ENCODE results near the gene CEP162. TPM values are rescaled to one million over a fixed set of nuclear protein-coding genes. Genes with fewer than 3 reads are reported as not detected.
"Not testable (repeated sequence)": the region's sequence is repeated elsewhere in the genome, so short reads cannot be mapped to it uniquely, and the experiment has no call there.

Gene CEP162
- total RNA-seq, 2 experiments from 2014 or later = 2.6 to 2.8 TPM

GRCh38 chr6:84135291-84135690 lies 92.2 kb downstream of the CEP162 start:
- H3K9me3 ChIP-seq (ENCODE audit: control insufficient read depth in 1 of 2, insufficient read depth in 1 of 2, low read length in 2 of 2) = peaks cover 0 to 13% of the 10 kb centered on the region in 2 experiments
- ChIA-PET CTCF (no interaction called here), POLR2A (no interaction called here)
- no peak overlapping the region for H3K4me3 ChIP-seq (ENCODE audit: low read length)
- H3K27ac ChIP-seq (ENCODE audit: low read depth in 1 of 2, low read length in 2 of 2) = no peak overlapping the region
- peaks cover 72% of the 10 kb centered on the region for H3K36me3 Mint-ChIP-seq (ENCODE audit: low read depth)
- no peaks in the 10 kb centered on the region for H3K27me3 ChIP-seq (ENCODE audit: control insufficient read depth in 1 of 2, insufficient read depth in 2 of 2, low read length in 2 of 2)
- H3K4me1 ChIP-seq (ENCODE audit: insufficient read depth, low read length) = no peaks in the 10 kb centered on the region
- peaks cover 18% of the 10 kb centered on the region for H3K36me3 ChIP-seq (ENCODE audit: insufficient read depth, low read length)
- H3K4me3 Mint-ChIP-seq = no peak overlapping the region
- no peak overlapping the region for H3K27ac Mint-ChIP-seq
- intact Hi-C loops (cut with DNase I, micrococcal nuclease) = no loop called here
- DNase-seq (no peak), ATAC-seq (ENCODE audit: poor library complexity) (no peak)
- H3K27me3 Mint-ChIP-seq = no peaks in the 10 kb centered on the region
- H3K9me3 Mint-ChIP-seq = no peaks in the 10 kb centered on the region
- H3K4me1 Mint-ChIP-seq (ENCODE audit: low read depth) = no peaks in the 10 kb centered on the region
- no peak for TF ChIP-seq CTCF (IDR thresholded peaks at IDR 0.05)

- H3K4me3 Mint-ChIP-seq; H3K27ac Mint-ChIP-seq; H3K27ac ChIP-seq (ENCODE audit: low read depth in 1 of 2, low read length in 2 of 2); ATAC-seq (ENCODE audit: poor library complexity); H3K4me1 ChIP-seq (ENCODE audit: insufficient read depth, low read length); POLR2A ChIA-PET; H3K4me3 ChIP-seq (ENCODE audit: low read length); DNase-seq; H3K9me3 Mint-ChIP-seq; H3K4me1 Mint-ChIP-seq (ENCODE audit: low read depth); intact Hi-C loops (cut with DNase I, micrococcal nuclease); H3K27me3 ChIP-seq (ENCODE audit: control insufficient read depth in 1 of 2, insufficient read depth in 2 of 2, low read length in 2 of 2); H3K27me3 Mint-ChIP-seq; CTCF ChIA-PET: not testable (repeated sequence)
- Histone ChIP-seq H3K9me3 (ENCODE audit: control insufficient read depth in 1 of 2, insufficient read depth in 1 of 2, low read length in 2 of 2) (peaks cover 0 to 13% of the 10 kb centered on the region in 2 experiments), H3K36me3 (ENCODE audit: insufficient read depth, low read length) (peaks cover 14% of the 10 kb centered on the region)
- peaks cover 53% of the 10 kb centered on the region for H3K36me3 Mint-ChIP-seq (ENCODE audit: low read depth)
These were observed 94.1 kb downstream of the CEP162 start for GRCh38 chr6:84133385-84133784.

DNA sequence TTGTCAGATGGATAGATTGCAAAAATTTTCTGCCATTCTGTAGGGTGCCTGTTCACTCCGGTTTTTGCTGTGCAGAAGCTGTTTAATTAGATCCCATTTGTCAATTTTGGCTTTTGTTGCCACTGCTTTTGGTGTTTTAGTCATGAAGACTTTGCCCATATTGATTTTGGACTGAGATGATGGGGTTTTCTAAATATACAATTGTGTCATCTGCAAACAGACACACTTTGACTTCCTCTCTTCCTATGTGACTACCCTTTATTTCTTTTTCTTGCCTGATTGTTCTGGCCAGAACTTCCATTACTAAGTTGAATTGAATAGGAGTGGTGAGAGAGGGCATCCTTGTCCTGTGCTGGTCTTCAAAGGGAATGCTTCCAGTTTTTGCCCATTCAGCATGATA lies 97.9 kb downstream of the CEP162 start:
- H3K27ac ChIP-seq (ENCODE audit: low read depth in 1 of 2, low read length in 2 of 2); H3K27me3 ChIP-seq (ENCODE audit: control insufficient read depth in 1 of 2, insufficient read depth in 2 of 2, low read length in 2 of 2); H3K4me3 Mint-ChIP-seq; H3K4me1 ChIP-seq (ENCODE audit: insufficient read depth, low read length); CTCF ChIA-PET; H3K27ac Mint-ChIP-seq; H3K4me1 Mint-ChIP-seq (ENCODE audit: low read depth); intact Hi-C loops (cut with DNase I, micrococcal nuclease); ATAC-seq (ENCODE audit: poor library complexity); H3K36me3 ChIP-seq (ENCODE audit: insufficient read depth, low read length); H3K4me3 ChIP-seq (ENCODE audit: low read length); DNase-seq; H3K9me3 Mint-ChIP-seq; H3K27me3 Mint-ChIP-seq: not testable (repeated sequence)
- H3K9me3 ChIP-seq (ENCODE audit: control insufficient read depth in 1 of 2, insufficient read depth in 1 of 2, low read length in 2 of 2) = peaks cover 0 to 13% of the 10 kb centered on the region in 2 experiments
- POLR2A ChIA-PET = interaction anchor here (0.6 kb wide), 1 partner anchor 43 kb away, joined by 3 read pairs; no protein-coding TSS in a partner anchor
- H3K36me3 Mint-ChIP-seq (ENCODE audit: low read depth) = peaks cover 43% of the 10 kb centered on the region

DNA sequence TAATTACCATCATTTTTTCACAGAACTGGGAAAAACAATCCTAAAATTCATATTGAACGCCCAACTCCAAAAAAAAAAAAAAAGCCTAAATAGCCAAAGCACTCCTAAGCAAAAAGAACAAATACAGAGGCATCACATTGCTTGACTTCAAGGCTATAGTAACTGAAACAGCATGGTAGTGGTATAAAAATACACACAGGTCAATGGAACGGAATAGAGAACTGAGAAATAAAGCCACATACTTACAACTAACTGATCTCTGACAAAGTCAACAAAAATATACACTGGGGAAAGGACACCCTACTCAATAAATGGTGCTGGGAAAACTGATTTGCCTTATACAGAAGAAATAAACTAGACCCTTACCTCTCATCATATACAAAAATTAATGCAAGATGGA lies 104.3 kb downstream of the CEP162 start:
- intact Hi-C loops (cut with DNase I, micrococcal nuclease) = no loop called here
- H3K36me3 ChIP-seq (ENCODE audit: insufficient read depth, low read length) = no peaks in the 10 kb centered on the region

More for the DNA sequence above, 104.3 kb downstream of the CEP162 start:
- Mint-ChIP-seq H3K4me3 (no peak overlapping the region), H3K4me1 (ENCODE audit: low read depth) (no peaks in the 10 kb centered on the region), H3K27me3 (no peaks in the 10 kb centered on the region), H3K27ac (no peak overlapping the region), H3K9me3 (peaks cover 5% of the 10 kb centered on the region), H3K36me3 (ENCODE audit: low read depth) (peaks cover 53% of the 10 kb centered on the region)
- ChIA-PET POLR2A (no interaction called here), CTCF (no interaction called here)
- Histone ChIP-seq H3K9me3 (ENCODE audit: control insufficient read depth in 1 of 2, insufficient read depth in 1 of 2, low read length in 2 of 2) (peaks cover 0 to 4% of the 10 kb centered on the region in 2 experiments), H3K4me3 (ENCODE audit: low read length) (no peak overlapping the region), H3K27me3 (ENCODE audit: control insufficient read depth in 1 of 2, insufficient read depth in 2 of 2, low read length in 2 of 2) (no peaks in the 10 kb centered on the region), H3K27ac (ENCODE audit: low read depth in 1 of 2, low read length in 2 of 2) (no peak overlapping the region), H3K4me1 (ENCODE audit: insufficient read depth, low read length) (no peaks in the 10 kb centered on the region)
- no peak for TF ChIP-seq CTCF (IDR thresholded peaks at IDR 0.05)
- DNase-seq (no peak), ATAC-seq (ENCODE audit: poor library complexity) (no peak)
